HCT116 (cell line): ENCODE data around the gene NR6A1. TPM values are rescaled to one million over a fixed set of nuclear protein-coding genes. Genes with fewer than 3 reads are reported as not detected.

Source experiments
- ATAC-seq: fragments of 200-7000 bp; cut with Tn5 transposase; 2 replicates; pipeline ENCODE4 v1.9.1; 2020; ENCODE audit warnings: mild to moderate bottlenecking, moderate library complexity
- BruUV-seq: library from RNA; stranded (reverse); fragments of 400-500 nt; replicated peaks from 2 replicates; lab custom pipeline; 2021; lab: Mats Ljungman, UMichigan
- CTCF ChIA-PET: fragments of 300-600 bp; sonication (Branson Sonifier 250); formaldehyde crosslinking; loops from one replicate; lab custom pipeline; 2021; ENCODE audit warnings: antibody characterized with exemption; lab: Charles Lee
- POLR2A ChIA-PET: fragments of 300-600, 350-600 bp; sonication (Branson Sonifier 250); formaldehyde crosslinking; loops from one replicate; lab custom pipeline; 2021; ENCODE audit warnings: antibody characterized with exemption; lab: Charles Lee
- RAD21 ChIA-PET, 2 experiments: fragments of 300-600 bp; sonication (Branson Sonifier 250); formaldehyde crosslinking; loops; one replicate each; lab custom pipeline; 2023; ENCODE audit warnings: low total read pairs in 2 of 2; ENCODE audit not compliant: uncharacterized antibody in 2 of 2, unreplicated experiment in 2 of 2, low non-redundant PET in 1 of 2; lab: Charles Lee
- DNase-seq: peaks from one replicate; pipeline ENCODE4 v3.0.0-alpha.2; 2010; ENCODE audit warnings: low read depth, low spot score
- H2AFZ ChIP-seq: fragments of 200-600 bp; shearing (Covaris generic), sonication (generic); 2 replicates; pipeline ENCODE4 v1.6.1; 2017; ENCODE audit warnings: low read depth, mixed run types, mixed read lengths, antibody characterized with exemption, low read length; ENCODE audit not compliant: poor library complexity, severe bottlenecking
- H3K27ac ChIP-seq: 2 replicates; pipeline ENCODE4 v1.5.1; 2012; ENCODE audit warnings: low read depth, low read length
- H3K27me3 ChIP-seq: fragments of 200-600 bp; sonication (generic); 2 replicates; pipeline ENCODE4 v1.6.1; 2016; ENCODE audit warnings: mixed run types, low read length, mixed read lengths; ENCODE audit not compliant: insufficient read depth
- H3K36me3 ChIP-seq, 2 experiments: fragments of 200-500 bp in 1 of 2; fragments of 200-600 bp in 1 of 2; sonication (Bioruptor generic) in 1 of 2; sonication (generic) in 1 of 2; 2 replicates each; pipeline versions ENCODE4 v1.5.1 to v1.6.1; 2014 to 2016; ENCODE audit warnings: low read length in 2 of 2, inconsistent platforms in 1 of 2, mixed read lengths in 1 of 2, mixed run types in 1 of 2; ENCODE audit not compliant: insufficient read depth in 2 of 2, control insufficient read depth in 1 of 2
- H3K4me1 ChIP-seq, 2 experiments: fragments of 200-600 bp in 1 of 2; sonication (generic) in 1 of 2; 2 replicates each; pipeline versions ENCODE4 v1.5.1 to v1.6.1; 2012 to 2017; ENCODE audit warnings: low read length in 2 of 2, inconsistent platforms in 1 of 2, mild to moderate bottlenecking in 1 of 2, mixed read lengths in 1 of 2, mixed run types in 1 of 2, moderate library complexity in 1 of 2; ENCODE audit not compliant: insufficient read depth in 2 of 2, control insufficient read depth in 1 of 2
- H3K4me2 ChIP-seq: fragments of 200-600 bp; sonication (generic); 2 replicates; pipeline ENCODE4 v1.6.1; 2017; ENCODE audit warnings: mixed run types, low read length, mixed read lengths
- H3K4me3 ChIP-seq, 2 experiments: fragments of 200-600 bp in 1 of 2; sonication (generic) in 1 of 2; replicated peaks in 1 of 2; 2 replicates each; pipeline ENCODE4 v1.5.1; 2011 to 2016; ENCODE audit warnings: low read length in 2 of 2, control low read depth in 1 of 2, low read depth in 1 of 2, mild to moderate bottlenecking in 1 of 2, mixed read lengths in 1 of 2, mixed run types in 1 of 2
- H3K79me2 ChIP-seq: fragments of 200-600 bp; sonication (generic); 2 replicates; pipeline ENCODE4 v1.6.1; 2017; ENCODE audit warnings: mild to moderate bottlenecking, mixed run types, low read length, moderate library complexity, mixed read lengths; ENCODE audit not compliant: insufficient read depth
- H3K9ac ChIP-seq: fragments of 200-600 bp; sonication (generic); 2 replicates; pipeline ENCODE4 v1.6.1; 2016; ENCODE audit warnings: low read length, mixed read lengths
- H3K9me2 ChIP-seq: fragments of 200-600 bp; sonication (generic), shearing (Covaris generic); 2 replicates; pipeline ENCODE4 v1.6.1; 2017; ENCODE audit warnings: mixed run types, mild to moderate bottlenecking, moderate library complexity; ENCODE audit not compliant: insufficient read depth
- H3K9me3 ChIP-seq, 2 experiments: fragments of 200-500 bp in 1 of 2; fragments of 200-600 bp in 1 of 2; sonication (Bioruptor generic) in 1 of 2; sonication (generic) in 1 of 2; 2 replicates each; pipeline ENCODE4 v1.6.1; 2014 to 2017; ENCODE audit warnings: low read length in 2 of 2, mixed read lengths in 2 of 2, inconsistent platforms in 1 of 2, low read depth in 1 of 2, mild to moderate bottlenecking in 1 of 2, mixed run types in 1 of 2, moderate library complexity in 1 of 2; ENCODE audit not compliant: control insufficient read depth in 1 of 2, insufficient read depth in 1 of 2
- H4K20me1 ChIP-seq: fragments of 200-600 bp; sonication (generic), shearing (Covaris generic); 2 replicates; pipeline ENCODE4 v1.6.1; 2017; ENCODE audit warnings: mixed run types, mild to moderate bottlenecking, moderate library complexity; ENCODE audit not compliant: insufficient read depth
- CEBPB ChIP-seq: IDR thresholded peaks from 2 replicates; pipeline ENCODE4 v1.6.1; 2012; ENCODE audit warnings: low read depth
- RAD21 ChIP-seq: IDR thresholded peaks from 2 replicates; pipeline ENCODE4 v1.6.1; 2012; ENCODE audit warnings: low read depth, mild to moderate bottlenecking
- TCF7L2 ChIP-seq: IDR thresholded peaks from 2 replicates; pipeline ENCODE4 v1.7.0; 2011; ENCODE audit warnings: borderline replicate concordance, inconsistent platforms; ENCODE audit not compliant: insufficient read depth, insufficient read length; ENCODE audit errors: extremely low read depth
- intact Hi-C: fragments of 100-400 bp; cut with micrococcal nuclease; formaldehyde crosslinking; loops from 2 replicates; pipeline ENCODE4 v1.10.0; 2022
- total RNA-seq: library from RNA; stranded (reverse); gene quantifications from one replicate; pipeline ENCODE4 v1.2.1, GENCODE V29; 2021; ENCODE audit not compliant: unreplicated experiment
- TF ChIP-seq, protein P1 (sequence below): IDR thresholded peaks from 2 replicates; pipeline ENCODE4 v1.6.1; 2012; ENCODE audit warnings: low read depth

NR6A1 gene
- total RNA-seq, 1 experiment from 2014 or later = 9.9 TPM

- ChIA-PET CTCF (no interaction called here), RAD21 (no interaction called here), POLR2A (no interaction called here)
- DNase-seq = no peak
- no peak overlapping the region for H3K4me3 ChIP-seq
- H2AFZ ChIP-seq = no peak overlapping the region
- intact Hi-C loops = no loop called here
- no TSS peak for BruUV-seq
- ATAC-seq = no peak
- no peak overlapping the region for H3K9ac ChIP-seq
- no peaks in the 10 kb centered on the region for H3K79me2 ChIP-seq
- H3K36me3 ChIP-seq = no peaks in the 10 kb centered on the region
- no peaks in the 10 kb centered on the region for H3K27me3 ChIP-seq
- H3K4me1 ChIP-seq = peaks cover 0 to 3% of the 10 kb centered on the region in 2 experiments; a peak in 1 of 4 replicates
- H3K9me3 ChIP-seq = no peaks in the 10 kb centered on the region
- H3K4me2 ChIP-seq = no peak overlapping the region
- TF ChIP-seq RAD21 (no peak), CEBPB (no peak), TCF7L2 (no peak)
- TF ChIP-seq, protein P1, sequence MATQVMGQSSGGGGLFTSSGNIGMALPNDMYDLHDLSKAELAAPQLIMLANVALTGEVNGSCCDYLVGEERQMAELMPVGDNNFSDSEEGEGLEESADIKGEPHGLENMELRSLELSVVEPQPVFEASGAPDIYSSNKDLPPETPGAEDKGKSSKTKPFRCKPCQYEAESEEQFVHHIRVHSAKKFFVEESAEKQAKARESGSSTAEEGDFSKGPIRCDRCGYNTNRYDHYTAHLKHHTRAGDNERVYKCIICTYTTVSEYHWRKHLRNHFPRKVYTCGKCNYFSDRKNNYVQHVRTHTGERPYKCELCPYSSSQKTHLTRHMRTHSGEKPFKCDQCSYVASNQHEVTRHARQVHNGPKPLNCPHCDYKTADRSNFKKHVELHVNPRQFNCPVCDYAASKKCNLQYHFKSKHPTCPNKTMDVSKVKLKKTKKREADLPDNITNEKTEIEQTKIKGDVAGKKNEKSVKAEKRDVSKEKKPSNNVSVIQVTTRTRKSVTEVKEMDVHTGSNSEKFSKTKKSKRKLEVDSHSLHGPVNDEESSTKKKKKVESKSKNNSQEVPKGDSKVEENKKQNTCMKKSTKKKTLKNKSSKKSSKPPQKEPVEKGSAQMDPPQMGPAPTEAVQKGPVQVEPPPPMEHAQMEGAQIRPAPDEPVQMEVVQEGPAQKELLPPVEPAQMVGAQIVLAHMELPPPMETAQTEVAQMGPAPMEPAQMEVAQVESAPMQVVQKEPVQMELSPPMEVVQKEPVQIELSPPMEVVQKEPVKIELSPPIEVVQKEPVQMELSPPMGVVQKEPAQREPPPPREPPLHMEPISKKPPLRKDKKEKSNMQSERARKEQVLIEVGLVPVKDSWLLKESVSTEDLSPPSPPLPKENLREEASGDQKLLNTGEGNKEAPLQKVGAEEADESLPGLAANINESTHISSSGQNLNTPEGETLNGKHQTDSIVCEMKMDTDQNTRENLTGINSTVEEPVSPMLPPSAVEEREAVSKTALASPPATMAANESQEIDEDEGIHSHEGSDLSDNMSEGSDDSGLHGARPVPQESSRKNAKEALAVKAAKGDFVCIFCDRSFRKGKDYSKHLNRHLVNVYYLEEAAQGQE = no peak
- TF ChIP-seq, all 23 proteins: peak for 0
- Histone ChIP-seq H3K9me2 (no peaks in the 10 kb centered on the region), H3K27ac (no peak overlapping the region), H4K20me1 (no peaks in the 10 kb centered on the region)
Measured at GRCh38 chr9:124470306-124470705, 300.8 kb downstream of the NR6A1 start.
